ENCODE measurements around the gene GIMAP2. TPM values are rescaled to one million over a fixed set of nuclear protein-coding genes. Genes with fewer than 3 reads are reported as not detected.
A peak's percentile ranks its signal among the peaks of the same experiment; 100 is the strongest.

GIMAP2 gene
- total RNA-seq, 1 donor from 2014 or later = 9.6 TPM

- Histone ChIP-seq H3K36me3 (no peaks in the 10 kb centered on the region), H3K27ac (no peak overlapping the region), H3K4me3 (no peak overlapping the region), H3K9me3 (no peaks in the 10 kb centered on the region), H3K4me1 (no peaks in the 10 kb centered on the region), H3K27me3 (no peaks in the 10 kb centered on the region)
- intact Hi-C loops (cut with DNase I) = no loop called here
- TF ChIP-seq POLR2A (IDR thresholded peaks at IDR 0.05) = no peak
- no peak for TF ChIP-seq POLR2AphosphoS5 (IDR thresholded peaks at IDR 0.05; ENCODE audit: insufficient read depth in 1 of 2, low read depth in 1 of 2)
- no peak for TF ChIP-seq CTCF (IDR thresholded peaks at IDR 0.05)
- no peak for DNase-seq (ENCODE audit: extremely low spot score in 2 of 2)
These were observed 48.7 kb downstream of the GIMAP2 start for GRCh38 chr7:150734254-150734653.

- no peaks in the 10 kb centered on the region for H3K9me3 ChIP-seq
- H3K4me1 ChIP-seq = no peaks in the 10 kb centered on the region
- DNase-seq (ENCODE audit: extremely low spot score in 2 of 2) = no peak
- H3K27me3 ChIP-seq = no peaks in the 10 kb centered on the region
- H3K27ac ChIP-seq = peak overlapping the region; percentile 72
- no peak for TF ChIP-seq POLR2A (IDR thresholded peaks at IDR 0.05)
- TF ChIP-seq CTCF (IDR thresholded peaks at IDR 0.05) = no peak
- TF ChIP-seq POLR2AphosphoS5 (IDR thresholded peaks at IDR 0.05; ENCODE audit: insufficient read depth in 1 of 2, low read depth in 1 of 2) = no peak
- intact Hi-C loops (cut with DNase I) = no loop called here
- no peaks in the 10 kb centered on the region for H3K36me3 ChIP-seq
- no peak overlapping the region for H3K4me3 ChIP-seq
These were observed 50.3 kb downstream of the GIMAP2 start for GRCh38 chr7:150735596-150736358.

GRCh38 chr7:150736864-150737263, 51.4 kb downstream of the GIMAP2 start:
- TF ChIP-seq CTCF (IDR thresholded peaks at IDR 0.05) = no peak
- no peak for TF ChIP-seq POLR2A (IDR thresholded peaks at IDR 0.05)
- TF ChIP-seq POLR2AphosphoS5 (IDR thresholded peaks at IDR 0.05; ENCODE audit: insufficient read depth in 1 of 2, low read depth in 1 of 2) = no peak
- no peaks in the 10 kb centered on the region for H3K9me3 ChIP-seq
- no peaks in the 10 kb centered on the region for H3K36me3 ChIP-seq
- H3K4me1 ChIP-seq = no peaks in the 10 kb centered on the region
- peak overlapping the region; percentile 42 to 45 for H3K4me3 ChIP-seq
- peak overlapping the region; percentile 72 for H3K27ac ChIP-seq
- DNase-seq (ENCODE audit: extremely low spot score in 2 of 2) = peak in 1 of 2 donors; percentile 82
- H3K27me3 ChIP-seq = no peaks in the 10 kb centered on the region
- intact Hi-C loops (cut with DNase I) = no loop called here

GRCh38 chr7:150737265-150738055, 52.0 kb downstream of the GIMAP2 start, which contains the start of gene GIMAP5:
Gene GIMAP5, plus strand, starts transcription at chr7:150737418. Its CDS starts 3,467 bp downstream, at chr7:150740885.
- Histone ChIP-seq H3K4me1 (no peaks in the 10 kb centered on the region), H3K9me3 (no peaks in the 10 kb centered on the region), H3K27me3 (no peaks in the 10 kb centered on the region), H3K36me3 (no peaks in the 10 kb centered on the region), H3K4me3 (peak within 1 kb of the TSS; percentile 42 to 45), H3K27ac (peak within 1 kb of the TSS; percentile 72)
- intact Hi-C loops (cut with DNase I) = no loop called here
- peak in 1 of 2 donors; percentile 79 for DNase-seq (ENCODE audit: extremely low spot score in 2 of 2)
- TF ChIP-seq POLR2AphosphoS5 (IDR thresholded peaks at IDR 0.05; ENCODE audit: insufficient read depth in 1 of 2, low read depth in 1 of 2) (peak; percentile 56 to 67), CTCF (IDR thresholded peaks at IDR 0.05) (no peak), POLR2A (IDR thresholded peaks at IDR 0.05) (no peak)
